HG02970 (cell line): ENCODE data around the gene LIMCH1.
"Not testable (repeated sequence)": the region's sequence is repeated elsewhere in the genome, so short reads cannot be mapped to it uniquely, and the experiment has no call there.

Experiments used
- ATAC-seq: cut with Tn5 transposase; IDR thresholded peaks from one replicate; pipeline ENCODE4 v1.9.1; 2021; ENCODE audit warnings: mild to moderate bottlenecking, moderate library complexity, moderate number of reproducible peaks; ENCODE audit not compliant: unreplicated experiment, low FRiP score

The LIMCH1 gene

GRCh38 chr4:41714364-41715000 is 176.5 kb downstream of the LIMCH1 start:
- ATAC-seq: no peak

GRCh38 chr4:41715155-41715554 is 177.2 kb downstream of the LIMCH1 start:
- ATAC-seq: no peak

GRCh38 chr4:41718907-41719306 is 180.9 kb downstream of the LIMCH1 start:
- no peak for ATAC-seq

- ATAC-seq: no peak
Measured at GRCh38 chr4:41719417-41719816, 181.5 kb downstream of the LIMCH1 start.

GRCh38 chr4:41722181-41722580 is 184.2 kb downstream of the LIMCH1 start:
- ATAC-seq: no peak

- no peak for ATAC-seq
Measured at GRCh38 chr4:41723286-41723685, 185.3 kb downstream of the LIMCH1 start.

GRCh38 chr4:41725254-41725653 is 187.3 kb downstream of the LIMCH1 start:
- no peak for ATAC-seq

- ATAC-seq: no peak
Measured at GRCh38 chr4:41727861-41728572, 190.1 kb downstream of the LIMCH1 start.

- ATAC-seq: no peak
Measured at GRCh38 chr4:41728573-41728913, 190.6 kb downstream of the LIMCH1 start.

GRCh38 chr4:41731569-41732126 is 193.7 kb downstream of the LIMCH1 start:
- no peak for ATAC-seq

GRCh38 chr4:41734371-41734770 is 196.4 kb downstream of the LIMCH1 start:
- no peak for ATAC-seq

GRCh38 chr4:41737491-41737890 is 199.5 kb downstream of the LIMCH1 start:
- not testable (repeated sequence) for ATAC-seq

GRCh38 chr4:41741354-41741753 is 203.4 kb downstream of the LIMCH1 start:
- ATAC-seq: no peak

- ATAC-seq: no peak
Measured at GRCh38 chr4:41744572-41745291, 206.8 kb downstream of the LIMCH1 start.

GRCh38 chr4:41745292-41746024 is 207.5 kb downstream of the LIMCH1 start:
- no peak for ATAC-seq

GRCh38 chr4:41746025-41746439 is 208.1 kb downstream of the LIMCH1 start:
- no peak for ATAC-seq

- ATAC-seq: no peak
Measured at GRCh38 chr4:41746440-41747229, 208.7 kb downstream of the LIMCH1 start.

GRCh38 chr4:41747230-41748055 is 209.5 kb downstream of the LIMCH1 start:
- no peak for ATAC-seq

GRCh38 chr4:41748074-41748570 is 210.2 kb downstream of the LIMCH1 start:
- ATAC-seq: no peak
